ENCODE measurements around the gene OR7C2.

DNA sequence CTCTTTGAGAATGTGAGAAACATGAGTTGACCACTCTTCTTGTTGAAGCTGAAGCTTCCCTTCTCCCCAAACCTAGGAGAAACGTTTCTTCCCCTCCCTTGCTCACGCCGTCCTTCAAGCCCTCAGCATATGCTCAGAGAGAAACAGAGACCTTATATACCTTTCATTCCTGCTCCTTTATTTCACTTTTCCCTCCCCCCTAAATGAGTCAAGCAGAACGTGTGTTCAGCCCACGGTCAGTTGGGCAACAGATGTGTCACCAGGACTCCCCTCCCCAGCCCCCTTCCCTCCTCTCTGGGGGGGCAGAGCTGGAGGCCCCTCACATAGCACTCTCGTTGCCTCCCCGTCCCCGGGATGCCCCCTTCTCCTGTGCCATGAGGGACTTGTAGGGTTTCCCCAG is 8.6 kb downstream of the OR7C2 start:
- TF ChIP-seq CTCF (IDR thresholded peaks at IDR 0.05) (no peak), POLR2A (IDR thresholded peaks at IDR 0.05) (no peak)
